Osteoblast (primary cell): Measurements from ENCODE around the gene COL18A1. TPM values are rescaled to one million over a fixed set of nuclear protein-coding genes. Genes with fewer than 3 reads are reported as not detected.

Experiments used
- DNase-seq: peaks from one replicate; pipeline ENCODE4 v3.0.0; 2011; ENCODE audit warnings: low spot score, mixed read lengths; ENCODE audit not compliant: insufficient read length; ENCODE audit errors: missing footprints
- H2AFZ ChIP-seq: 2 replicates; pipeline ENCODE4 v1.6.0; 2011; ENCODE audit warnings: mild to moderate bottlenecking, low read length
- H3K27ac ChIP-seq: 2 replicates; pipeline ENCODE4 v1.5.1; 2011; ENCODE audit warnings: mild to moderate bottlenecking, low read depth, low read length, moderate library complexity
- H3K27me3 ChIP-seq: 2 replicates; pipeline ENCODE4 v1.6.0; 2012; ENCODE audit warnings: mild to moderate bottlenecking, control low read depth, inconsistent platforms, low read length, moderate library complexity; ENCODE audit not compliant: insufficient read depth
- H3K36me3 ChIP-seq: 2 replicates; pipeline ENCODE4 v1.5.1; 2011; ENCODE audit warnings: mild to moderate bottlenecking, low read length, control low read depth, moderate library complexity; ENCODE audit not compliant: insufficient read depth
- H3K4me1 ChIP-seq: 2 replicates; pipeline ENCODE4 v1.5.1; 2011; ENCODE audit warnings: mild to moderate bottlenecking, low read length, control low read depth, moderate library complexity; ENCODE audit not compliant: insufficient read depth
- H3K4me2 ChIP-seq: 2 replicates; pipeline ENCODE4 v1.6.0; 2011; ENCODE audit warnings: mild to moderate bottlenecking, low read length; ENCODE audit not compliant: insufficient read depth
- H3K4me3 ChIP-seq: fragments of 200-600 bp; sonication (generic); 3 replicates; pipeline ENCODE4 v1.5.1; 2012; ENCODE audit warnings: mild to moderate bottlenecking, low read length, inconsistent platforms; ENCODE audit not compliant: insufficient read depth
- H3K79me2 ChIP-seq: 2 replicates; pipeline ENCODE4 v1.6.0; 2012; ENCODE audit warnings: mild to moderate bottlenecking, low read length, control low read depth, inconsistent platforms; ENCODE audit not compliant: insufficient read depth
- H3K9me3 ChIP-seq: 2 replicates; pipeline ENCODE4 v1.5.1; 2011; ENCODE audit warnings: low read depth, low read length, control low read depth
- H4K20me1 ChIP-seq: 2 replicates; pipeline ENCODE4 v1.6.0; 2012; ENCODE audit warnings: mild to moderate bottlenecking, low read length, control low read depth; ENCODE audit not compliant: insufficient read depth
- CTCF ChIP-seq: IDR thresholded peaks from 2 replicates; pipeline ENCODE4 v1.5.1; 2011; ENCODE audit warnings: mild to moderate bottlenecking, low read depth, low read length, moderate library complexity; ENCODE audit errors: extremely low read depth
- total RNA-seq: library from RNA; depleted of rRNA; stranded (reverse); fragments of >200 nt; gene quantifications from 2 replicates; pipeline ENCODE4 v1.2.3, GENCODE V29; 2012

Gene COL18A1
- total RNA-seq, 1 donor = 8.3 TPM

GRCh38 chr21:45557616-45558043 lies 152.7 kb downstream of the COL18A1 start:
- no peak overlapping the region for H3K27ac ChIP-seq
- H3K4me3 ChIP-seq = no peak overlapping the region
- H4K20me1 ChIP-seq = no peaks in the 10 kb centered on the region
- no peaks in the 10 kb centered on the region for H3K9me3 ChIP-seq
- no peak overlapping the region for H2AFZ ChIP-seq
- TF ChIP-seq CTCF = no peak
- H3K79me2 ChIP-seq = no peaks in the 10 kb centered on the region
- DNase-seq = peak; percentile 88
- no peak overlapping the region for H3K4me2 ChIP-seq
- H3K27me3 ChIP-seq = peaks cover 13% of the 10 kb centered on the region
- H3K36me3 ChIP-seq = no peaks in the 10 kb centered on the region
- peaks cover 6% of the 10 kb centered on the region for H3K4me1 ChIP-seq

DNA sequence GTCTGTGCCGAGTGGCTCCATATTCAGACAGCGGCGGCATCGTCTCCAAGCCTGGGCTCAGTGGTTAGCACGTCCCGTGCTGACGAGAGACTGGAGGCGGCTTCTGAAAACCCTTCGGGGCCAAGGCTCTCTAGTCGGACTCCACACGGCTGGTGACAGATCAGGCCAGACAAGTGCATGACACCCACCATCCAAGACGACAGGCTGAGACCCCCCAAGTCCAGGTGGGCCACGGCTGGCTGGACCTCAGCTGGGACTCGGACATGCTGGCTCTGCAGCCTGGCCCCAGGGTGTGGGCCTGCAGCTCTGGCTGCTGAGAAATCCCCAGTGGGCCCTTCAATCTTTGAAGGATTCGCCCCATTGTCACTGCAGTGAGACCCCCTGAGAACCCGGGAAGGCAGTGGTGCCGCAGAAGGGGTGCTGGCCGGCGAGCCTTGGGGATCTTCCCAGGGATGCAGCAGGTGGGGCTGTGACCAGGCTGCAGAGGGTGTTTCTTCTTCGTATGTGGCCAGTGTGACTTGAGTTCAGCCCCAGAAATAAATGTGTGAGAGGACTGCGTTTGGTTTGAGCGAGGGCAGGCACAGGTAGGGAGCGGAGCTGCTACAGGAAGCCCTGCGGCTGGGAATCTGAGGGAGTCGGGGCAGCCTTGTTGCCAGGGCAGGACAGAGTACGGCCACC lies 153.2 kb downstream of the COL18A1 start:
- no peak for TF ChIP-seq CTCF
- no peaks in the 10 kb centered on the region for H3K9me3 ChIP-seq
- no peak overlapping the region for H3K4me2 ChIP-seq
- H4K20me1 ChIP-seq = no peaks in the 10 kb centered on the region
- peaks cover 6% of the 10 kb centered on the region for H3K4me1 ChIP-seq
- no peak overlapping the region for H2AFZ ChIP-seq
- H3K4me3 ChIP-seq = no peak overlapping the region
- peak; percentile 38 for DNase-seq
- H3K27ac ChIP-seq = no peak overlapping the region
- no peaks in the 10 kb centered on the region for H3K36me3 ChIP-seq
- H3K27me3 ChIP-seq = peaks cover 18% of the 10 kb centered on the region
- no peaks in the 10 kb centered on the region for H3K79me2 ChIP-seq

DNA sequence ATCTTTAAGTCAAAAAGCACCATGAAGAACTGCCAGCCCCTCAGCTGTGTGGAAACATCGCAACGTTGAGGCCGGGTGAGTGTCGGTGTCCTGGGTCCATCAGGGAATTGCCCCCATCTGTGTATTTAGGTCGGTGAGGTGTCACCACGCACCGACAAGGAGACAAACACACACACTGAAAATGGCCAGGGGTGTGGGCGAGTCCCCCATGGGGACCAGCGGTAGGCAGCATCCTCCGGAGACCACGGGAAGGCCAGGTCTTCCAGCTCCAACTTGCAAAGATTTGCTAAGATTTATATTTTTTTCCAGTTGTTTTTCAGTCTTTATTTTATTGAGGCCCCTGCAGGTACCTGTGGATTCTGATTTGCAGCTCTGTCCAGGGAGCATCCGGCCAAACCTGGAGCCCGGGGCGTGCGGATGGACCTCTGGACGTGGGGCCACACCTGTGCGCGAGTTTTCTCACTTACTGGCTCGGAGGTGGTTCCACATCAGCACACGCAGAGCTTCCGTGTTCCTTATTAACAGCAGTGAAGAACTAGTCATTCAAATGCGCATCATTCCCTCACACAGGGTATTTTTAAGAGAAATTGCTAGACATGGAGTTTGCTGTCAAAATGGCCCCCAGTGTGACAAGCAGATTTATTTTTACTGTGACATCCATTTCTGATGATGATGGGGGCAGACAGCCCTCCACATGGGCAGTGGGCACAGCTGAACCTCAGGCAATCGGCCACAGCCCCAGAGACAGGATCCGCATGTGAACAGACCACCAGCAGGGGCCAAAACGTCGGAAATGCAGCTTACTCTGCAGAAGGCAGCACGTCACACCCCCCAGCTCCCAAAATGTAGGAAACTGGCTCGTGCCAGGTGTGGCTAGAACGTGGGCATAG lies 154.5 kb downstream of the COL18A1 start:
- Histone ChIP-seq H3K9me3 (no peaks in the 10 kb centered on the region), H4K20me1 (no peaks in the 10 kb centered on the region), H3K36me3 (no peaks in the 10 kb centered on the region), H3K79me2 (no peaks in the 10 kb centered on the region), H3K4me2 (no peak overlapping the region), H3K4me3 (no peak overlapping the region), H3K27me3 (peaks cover 25% of the 10 kb centered on the region), H2AFZ (no peak overlapping the region), H3K27ac (no peak overlapping the region), H3K4me1 (peaks cover 6% of the 10 kb centered on the region)
- DNase-seq = peak; percentile 62
- TF ChIP-seq CTCF = no peak
